A549 (cell line): ENCODE results near the gene NKTR. TPM values are rescaled to one million over a fixed set of nuclear protein-coding genes. Genes with fewer than 3 reads are reported as not detected.
"Not testable (repeated sequence)": the region's sequence is repeated elsewhere in the genome, so short reads cannot be mapped to it uniquely, and the experiment has no call there.

Experiments
- ATAC-seq, 2 experiments: fragments of 200-7000 bp in 1 of 2; fragments of >200 bp in 1 of 2; cut with Nextera tagmentation in 1 of 2; cut with Tn5 transposase in 1 of 2; 3 replicates each; pipeline versions ENCODE4 v1.8.0 to v1.9.1; 2018 to 2020; ENCODE audit warnings: mild to moderate bottlenecking in 1 of 2, moderate library complexity in 1 of 2
- CTCF ChIA-PET: fragments of 300-600 bp; sonication (Branson Sonifier 250); formaldehyde crosslinking; extraction: SDS; loops from one replicate; lab custom pipeline; 2021; ENCODE audit warnings: antibody characterized with exemption, inconsistent platforms; lab: Yijun Ruan, JAX
- POLR2A ChIA-PET: fragments of 350-600 bp; formaldehyde crosslinking; extraction: SDS; loops from one replicate; lab custom pipeline; 2021; ENCODE audit warnings: antibody characterized with exemption, inconsistent platforms; lab: Yijun Ruan, JAX
- DNase-seq, 2 experiments: peaks; one replicate each; pipeline versions ENCODE4 v3.0.0 to v3.0.0-alpha.2; 2011 to 2016; ENCODE audit warnings: low read depth in 1 of 2, low spot score in 1 of 2
- FAIRE-seq: peaks from 2 replicates; lab custom pipeline; 2011; peaks lifted over from hg19 to GRCh38; lab: Jason Lieb, UNC
- H3K27ac ChIP-seq, 2 experiments: fragments of >200 bp; sonication (Bioruptor Twin); formaldehyde crosslinking; 3 replicates each; pipeline ENCODE4 v1.5.1; 2016 to 2017
- H3K4me1 ChIP-seq: fragments of >200 bp; sonication (Bioruptor Twin); formaldehyde crosslinking; 3 replicates; pipeline ENCODE4 v1.6.1; 2016
- H3K4me2 ChIP-seq: fragments of >200 bp; sonication (Bioruptor Twin); formaldehyde crosslinking; 3 replicates; pipeline ENCODE4 v1.6.1; 2016
- H3K4me3 ChIP-seq: fragments of >200 bp; sonication (Bioruptor Twin); formaldehyde crosslinking; 3 replicates; pipeline ENCODE4 v1.5.1; 2016
- H3K9me3 ChIP-seq: fragments of >200 bp; sonication (Bioruptor Twin); formaldehyde crosslinking; 3 replicates; pipeline ENCODE4 v1.6.1; 2016
- BHLHE40 ChIP-seq: IDR thresholded peaks from 2 replicates; pipeline ENCODE4 v1.6.1; 2012; ENCODE audit warnings: low read depth, low read length, inconsistent platforms
- CBX2 ChIP-seq: fragments of 200-600 bp; sonication (generic); IDR thresholded peaks from 2 replicates; pipeline ENCODE4 v1.6.1; 2016; ENCODE audit warnings: low read depth, mild to moderate bottlenecking, borderline replicate concordance
- CEBPB ChIP-seq, 2 experiments: fragments of >200 bp in 1 of 2; sonication (Bioruptor Twin) in 1 of 2; formaldehyde crosslinking in 1 of 2; IDR thresholded peaks; 2 replicates each; pipeline ENCODE4 v1.6.1; 2012 to 2016
- CHD4 ChIP-seq: fragments of 200-600 bp; sonication (generic); IDR thresholded peaks from 2 replicates; pipeline ENCODE4 v1.6.1; 2016; ENCODE audit warnings: antibody characterized with exemption, mild to moderate bottlenecking, borderline replicate concordance
- CTCF ChIP-seq: fragments of >200 bp; sonication (Bioruptor Twin); formaldehyde crosslinking; IDR thresholded peaks from 3 replicates; pipeline ENCODE4 v1.5.1; 2016
- E2F6 ChIP-seq: IDR thresholded peaks from 2 replicates; pipeline ENCODE4 v1.6.1; 2012; ENCODE audit warnings: low read depth, borderline replicate concordance
- EP300 ChIP-seq, 2 experiments: fragments of >200 bp; sonication (Bioruptor Twin); formaldehyde crosslinking; IDR thresholded peaks; 2 replicates in 1 of 2; 3 replicates in 1 of 2; pipeline ENCODE4 v1.6.1; 2016 to 2017
- FOSB ChIP-seq: fragments of 250-450 bp; sonication (Bioruptor Pico); IDR thresholded peaks from 2 replicates; pipeline ENCODE4 v1.5.0; 2020; ENCODE audit warnings: mild to moderate bottlenecking, moderate library complexity
- FOSL2 ChIP-seq, 2 experiments: fragments of 450-650 bp in 1 of 2; fragments of >200 bp in 1 of 2; sonication (Bioruptor Twin) in 1 of 2; formaldehyde crosslinking; IDR thresholded peaks; 2 replicates each; pipeline versions ENCODE4 v1.5.0 to v1.6.1; 2016 to 2020; ENCODE audit warnings: mild to moderate bottlenecking in 1 of 2, moderate library complexity in 1 of 2
- FOXS1 ChIP-seq: fragments of 250-450 bp; sonication (Bioruptor Pico); IDR thresholded peaks from 2 replicates; pipeline ENCODE4 v1.5.0; 2020; ENCODE audit warnings: mild to moderate bottlenecking, moderate library complexity
- GATA3 ChIP-seq: IDR thresholded peaks from 2 replicates; pipeline ENCODE4 v1.6.1; 2012; ENCODE audit warnings: borderline replicate concordance
- HDAC2 ChIP-seq: fragments of 200-600 bp; sonication (generic); IDR thresholded peaks from 2 replicates; pipeline ENCODE4 v1.6.1; 2016
- HEYL ChIP-seq: fragments of 250-450 bp; sonication (Bioruptor Pico); IDR thresholded peaks from 2 replicates; pipeline ENCODE4 v1.8.0; 2021; ENCODE audit warnings: mild to moderate bottlenecking, moderate library complexity
- HOXB13 ChIP-seq: fragments of 250-450 bp; sonication (Bioruptor Pico); IDR thresholded peaks from 2 replicates; pipeline ENCODE4 v1.5.0; 2020; ENCODE audit warnings: low read depth, mild to moderate bottlenecking, moderate library complexity
- MAFK ChIP-seq: fragments of 450-650 bp; IDR thresholded peaks from 2 replicates; pipeline ENCODE4 v1.6.1; 2014; ENCODE audit not compliant: partially characterized antibody
- MAX ChIP-seq: IDR thresholded peaks from 2 replicates; pipeline ENCODE4 v1.6.1; 2012
- MAZ ChIP-seq: fragments of 150-350 bp; IDR thresholded peaks from 2 replicates; pipeline ENCODE4 v1.6.1; 2014; ENCODE audit warnings: antibody characterized with exemption, low read depth, low read length, borderline replicate concordance
- MYC ChIP-seq: IDR thresholded peaks from 2 replicates; pipeline ENCODE4 v1.6.1; 2012; ENCODE audit warnings: mild to moderate bottlenecking, inconsistent platforms, low read length, improper control_type of control experiment, borderline replicate concordance
- NPAS2 ChIP-seq: fragments of 250-450 bp; sonication (Bioruptor Pico); IDR thresholded peaks from 2 replicates; pipeline ENCODE4 v1.8.0; 2022; ENCODE audit warnings: mild to moderate bottlenecking, moderate library complexity, borderline replicate concordance
- NR3C1 ChIP-seq: fragments of >200 bp; sonication (Bioruptor Twin); formaldehyde crosslinking; IDR thresholded peaks from 3 replicates; pipeline ENCODE4 v1.6.1; 2017
- PBX3 ChIP-seq: IDR thresholded peaks from 2 replicates; pipeline ENCODE4 v1.6.1; 2012
- RAD21 ChIP-seq, 2 experiments: fragments of >200 bp in 1 of 2; sonication (Bioruptor Twin) in 1 of 2; formaldehyde crosslinking in 1 of 2; IDR thresholded peaks in 1 of 2; conservative IDR thresholded peaks in 1 of 2; 2 replicates in 1 of 2; 3 replicates in 1 of 2; pipeline ENCODE4 v1.6.1; 2012 to 2018; ENCODE audit warnings: inconsistent platforms in 1 of 2
- RARB ChIP-seq: fragments of 250-450 bp; sonication (Bioruptor Pico); IDR thresholded peaks from 2 replicates; pipeline ENCODE4 v1.8.0; 2021; ENCODE audit warnings: mild to moderate bottlenecking, moderate library complexity
- REST ChIP-seq: fragments of 200-600 bp; sonication (generic); IDR thresholded peaks from 2 replicates; pipeline ENCODE4 v1.6.1; 2016; ENCODE audit warnings: antibody characterized with exemption, mild to moderate bottlenecking, moderate library complexity
- RFX5 ChIP-seq: fragments of 450-650 bp; IDR thresholded peaks from 2 replicates; pipeline ENCODE4 v1.7.1; 2014; ENCODE audit warnings: antibody characterized with exemption, mild to moderate bottlenecking, moderate library complexity
- SMC3 ChIP-seq: fragments of >200 bp; sonication (Bioruptor Twin); formaldehyde crosslinking; IDR thresholded peaks from 3 replicates; pipeline ENCODE4 v1.6.1; 2018; ENCODE audit warnings: inconsistent platforms
- TFCP2L1 ChIP-seq: fragments of 250-450 bp; sonication (Bioruptor Pico); IDR thresholded peaks from 2 replicates; pipeline ENCODE4 v1.5.0; 2021; ENCODE audit warnings: mild to moderate bottlenecking
- ZNF302 ChIP-seq: fragments of 250-450 bp; sonication (Bioruptor Pico); IDR thresholded peaks from 2 replicates; pipeline ENCODE4 v1.9.0; 2021; ENCODE audit warnings: inconsistent platforms, mild to moderate bottlenecking, moderate library complexity
- WGBS: methylation state at CpG from one replicate; pipeline ENCODE4 v1.1.6; 2017; ENCODE audit errors: missing lambda C conversion rate; 5-methylcytosine and 5-hydroxymethylcytosine counted together
- polyA plus RNA-seq, 4 experiments: library from polyadenylated mRNA; depleted of rRNA in 3 of 4; stranded (reverse); fragments of >200 nt; fragmentation: RNase III in 1 of 4; extraction: RNeasy Plus Mini Kit Qiagen cat#74134 plus additional on column Dnase treatment in 1 of 4; gene quantifications; 2 replicates in 3 of 4; 3 replicates in 1 of 4; pipeline ENCODE4 v1.2.3, GENCODE V29; 2011 to 2017

NKTR gene
- polyA plus RNA-seq, 2 of the 4 experiments (the other 2 are of a cell fraction): 16.2 to 49.3 TPM

GRCh38 chr3:42593635-42594034 is 6.9 kb upstream of the NKTR start:
- Histone ChIP-seq H3K4me2 (no peak overlapping the region), H3K27ac (no peak overlapping the region), H3K4me1 (peaks cover 13% of the 10 kb centered on the region), H3K9me3 (no peaks in the 10 kb centered on the region), H3K4me3 (no peak overlapping the region)
- ChIA-PET POLR2A (no interaction called here), CTCF (interaction anchor here (1.2 kb wide), 1 partner anchor 13 kb away, joined by 4 read pairs; the partner anchor contains the start of gene SEC22C)
- 100% methylated on average over 1 of the region's 1 CpG for WGBS
- FAIRE-seq: no peak
- TF ChIP-seq CBX2: no peak
- TF ChIP-seq CHD4: no peak
- no peak for TF ChIP-seq PBX3
- no peak for TF ChIP-seq NR3C1
- TF ChIP-seq HOXB13: no peak
- no peak for TF ChIP-seq RARB
- TF ChIP-seq RFX5: no peak
- no peak for TF ChIP-seq FOXS1 (CRISPR knock-in tag)
- TF ChIP-seq CEBPB (IDR thresholded peaks at IDR 0.05): no peak
- no peak for TF ChIP-seq ZNF302
- TF ChIP-seq BHLHE40: no peak
- no peak for TF ChIP-seq GATA3
- TF ChIP-seq HDAC2: no peak
- no peak for TF ChIP-seq NPAS2 (CRISPR knock-in tag)
- TF ChIP-seq FOSL2 (IDR thresholded peaks at IDR 0.05): no peak
- no peak for TF ChIP-seq FOSL2 (CRISPR knock-in tag; IDR thresholded peaks at IDR 0.05)
- no peak for TF ChIP-seq EP300 (IDR thresholded peaks at IDR 0.05)
- TF ChIP-seq MYC: no peak
- no peak for TF ChIP-seq CTCF
- no peak for TF ChIP-seq FOSB (CRISPR knock-in tag)
- no peak for ATAC-seq
- no peak for DNase-seq

GRCh38 chr3:42595682-42596081 is 4.8 kb upstream of the NKTR start:
- POLR2A ChIA-PET: no interaction called here
- no peak for DNase-seq
- no peak for FAIRE-seq
- WGBS: 90% methylated on average over 4 of the region's 4 CpGs
- Histone ChIP-seq H3K27ac (no peak overlapping the region), H3K4me2 (no peak overlapping the region), H3K9me3 (no peaks in the 10 kb centered on the region), H3K4me1 (peaks cover 9% of the 10 kb centered on the region), H3K4me3 (no peak overlapping the region)
- no peak for ATAC-seq
- CTCF ChIA-PET: no interaction called here
- TF ChIP-seq MAFK (no peak), HOXB13 (no peak), TFCP2L1 (CRISPR knock-in tag) (no peak), RAD21 (conservative IDR thresholded peaks at IDR 0.05 in 1 of 2, IDR thresholded peaks at IDR 0.05 in 1 of 2) (no peak), ZNF302 (no peak), RARB (no peak), HEYL (no peak), MAX (no peak), GATA3 (no peak), REST (no peak), MAZ (no peak), E2F6 (no peak), SMC3 (no peak)

- POLR2A ChIA-PET, DNase-seq, H3K4me3 ChIP-seq, ATAC-seq, H3K4me1 ChIP-seq, FAIRE-seq, H3K4me2 ChIP-seq, H3K9me3 ChIP-seq, H3K27ac ChIP-seq: not testable (repeated sequence)
- 90% methylated on average over 7 of the region's 7 CpGs for WGBS
- CTCF ChIA-PET: interaction anchor here (0.5 to 1.6 kb wide), 2 partner anchors 11 to 16 kb away, joined by 3 read pairs; no protein-coding TSS in a partner anchor
Measured at GRCh38 chr3:42597098-42597497, 3.4 kb upstream of the NKTR start.
